ENCODE results near the gene LYPD4.

LYPD4 gene

DNA sequence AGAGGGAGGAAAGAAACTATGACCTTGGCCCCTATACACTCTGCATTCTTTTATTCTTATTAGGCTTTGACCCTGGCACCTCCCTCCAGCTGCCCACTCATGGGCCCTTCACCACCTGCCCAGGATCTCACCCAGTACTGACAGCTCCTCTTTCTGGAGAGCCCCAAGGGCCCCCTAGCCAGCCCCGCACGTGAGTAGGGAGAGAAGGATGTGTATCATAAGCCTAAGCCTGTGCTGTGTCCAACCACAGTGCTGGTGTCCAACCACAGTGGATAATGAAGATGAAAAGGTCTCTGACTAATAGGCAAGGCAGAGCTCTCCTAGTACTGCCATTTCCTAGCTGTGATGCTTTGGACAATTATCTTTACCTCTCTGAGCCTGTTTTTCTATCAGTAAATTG lies 4.6 kb upstream of the LYPD4 start:
- no peak for DNase-seq

GRCh38 chr19:41848666-41849065 lies 4.2 kb upstream of the LYPD4 start:
- no peak for DNase-seq

DNA sequence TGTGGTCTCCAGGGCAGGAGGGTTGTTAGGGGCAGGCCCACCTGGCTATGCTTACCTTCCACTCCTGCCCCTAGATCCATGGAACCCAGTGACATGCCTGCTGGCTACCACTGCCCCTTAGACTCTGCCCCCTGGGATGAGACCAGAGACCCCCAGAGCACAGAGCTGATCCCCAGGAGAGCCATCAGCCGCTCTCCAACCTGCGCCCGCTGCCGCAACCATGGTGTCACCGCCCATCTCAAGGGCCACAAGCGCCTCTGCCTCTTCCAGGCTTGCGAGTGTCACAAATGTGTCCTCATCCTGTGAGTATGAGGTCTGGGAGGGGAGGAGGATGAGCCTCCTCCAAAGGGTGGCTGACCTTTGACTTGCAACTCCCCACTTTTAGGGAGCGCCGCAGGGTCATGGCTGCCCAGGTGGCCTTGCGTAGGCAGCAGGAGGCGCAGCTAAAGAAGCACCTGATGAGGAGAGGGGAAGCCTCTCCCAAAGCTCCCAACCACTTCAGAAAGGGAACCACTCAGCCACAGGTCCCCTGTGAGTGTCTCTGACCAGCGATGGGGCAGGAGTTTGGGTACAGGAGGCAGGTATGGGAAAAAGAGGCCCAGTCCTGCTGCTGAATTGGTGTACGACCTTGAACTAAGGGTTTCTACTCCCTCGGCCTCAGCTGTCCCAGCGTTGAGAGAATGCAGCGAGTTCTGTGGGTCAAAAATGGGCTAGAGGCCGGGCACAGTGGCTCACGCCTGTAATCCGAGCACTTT lies 3.0 kb upstream of the LYPD4 start:
- no peak for DNase-seq

DNA sequence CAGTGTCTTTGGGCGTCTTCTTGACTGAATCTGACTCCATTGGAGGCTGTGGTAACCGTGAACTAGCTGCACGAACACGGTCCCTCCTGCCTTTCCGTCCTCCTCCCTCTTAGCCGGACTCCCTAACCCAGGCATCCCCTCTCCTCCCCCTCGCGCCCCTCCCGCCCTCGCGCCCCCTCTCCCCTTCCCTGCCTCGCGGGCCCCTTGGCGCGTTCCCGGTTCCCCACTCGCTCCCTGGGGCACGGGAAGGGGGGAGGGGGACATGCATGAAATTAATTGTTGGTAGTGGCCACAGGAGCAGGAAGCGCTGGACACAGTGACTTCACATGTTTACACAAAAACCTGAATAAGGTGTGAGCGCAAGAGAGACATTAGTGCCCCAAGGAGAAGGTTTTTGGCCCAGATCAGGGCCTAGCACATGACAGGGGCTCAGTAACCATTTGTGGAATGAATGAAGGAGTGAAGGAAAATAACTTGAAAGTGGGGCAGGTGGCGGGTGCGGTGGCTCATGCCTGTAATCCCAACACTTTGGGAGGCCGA lies 638 bp upstream of the LYPD4 start:
- no peak for DNase-seq

- no peak for DNase-seq
These were observed 343 bp upstream of the LYPD4 start, which contains the start of gene DMRTC2 for GRCh38 chr19:41845001-41845050. Gene DMRTC2 (plus strand): TSS chr19:41845042. CDS start chr19:41847429, 2,387 bp downstream.

- DNase-seq, result no peak
These were observed 1.1 kb downstream of the LYPD4 start for GRCh38 chr19:41843371-41843770.

- no peak for DNase-seq
These were observed 5.3 kb downstream of the LYPD4 start for GRCh38 chr19:41839211-41839610.

GRCh38 chr19:41837981-41838708 lies 6.3 kb downstream of the LYPD4 start:
- no peak for DNase-seq

- peak; percentile 33 for DNase-seq
These were observed 23.3 kb downstream of the LYPD4 start for GRCh38 chr19:41821003-41821735.

GRCh38 chr19:41816761-41817160 lies 27.7 kb downstream of the LYPD4 start:
- DNase-seq, result no peak

DNA sequence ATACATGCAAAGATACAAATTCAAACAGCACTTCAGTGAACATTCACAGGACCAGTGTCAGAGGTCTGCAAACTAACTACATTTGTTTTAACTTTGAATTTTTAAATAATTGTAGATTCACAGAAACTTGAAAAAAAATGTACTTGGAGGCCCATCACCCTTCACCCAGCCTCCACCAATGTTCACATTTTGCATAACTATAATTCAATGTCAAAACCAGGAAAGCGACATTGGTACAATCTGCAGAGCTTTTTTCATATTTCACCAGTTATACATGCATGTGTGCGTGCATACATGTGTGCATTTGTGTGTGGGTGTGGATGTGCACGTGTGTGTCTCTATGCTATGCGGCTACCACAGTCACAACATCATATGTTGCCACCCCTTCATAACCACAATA lies 29.2 kb downstream of the LYPD4 start:
- DNase-seq, result no peak

DNA sequence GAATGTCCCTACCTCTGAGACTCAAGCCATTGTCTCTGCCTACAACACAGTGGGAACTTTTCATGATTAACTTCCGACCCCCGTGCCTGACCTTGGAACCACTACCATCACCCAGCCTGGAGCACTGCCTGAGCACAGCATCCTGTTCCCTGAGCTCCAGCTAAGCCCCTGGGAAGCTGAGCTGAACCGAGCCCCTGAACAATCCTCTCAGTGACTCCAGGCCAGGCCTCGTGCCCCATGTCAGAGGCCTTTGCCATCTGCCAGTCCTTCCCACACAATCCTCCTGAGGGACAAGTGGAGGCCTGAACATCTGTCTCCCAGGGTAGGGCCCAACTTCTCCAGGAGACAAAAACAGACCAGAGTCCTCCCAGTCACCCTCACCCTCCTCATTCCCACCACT lies 30.6 kb downstream of the LYPD4 start:
- DNase-seq, result no peak

DNA sequence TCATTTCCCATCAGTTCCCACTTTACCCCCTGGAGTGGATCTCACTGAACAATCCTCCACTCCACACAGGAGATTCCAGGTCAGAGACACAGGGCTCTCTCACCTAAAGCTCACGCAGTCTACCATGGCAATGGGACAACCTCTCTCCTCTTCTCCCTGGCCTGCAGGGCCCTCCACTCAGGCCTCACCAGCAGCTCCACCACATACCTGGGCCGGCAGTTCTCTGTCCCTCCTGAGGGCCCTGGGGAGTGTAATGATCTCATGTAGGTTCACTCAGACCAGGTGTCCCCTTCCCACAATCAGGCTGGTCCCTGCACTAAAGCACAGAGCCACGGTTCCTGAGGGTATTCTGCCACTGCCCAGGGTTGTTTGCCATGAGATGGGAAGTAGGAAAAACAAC lies 32.5 kb downstream of the LYPD4 start:
- DNase-seq, result no peak

- no peak for DNase-seq
These were observed 33.4 kb downstream of the LYPD4 start for GRCh38 chr19:41811036-41811435.

- DNase-seq, result no peak
These were observed 34.2 kb downstream of the LYPD4 start for GRCh38 chr19:41810301-41810700.

GRCh38 chr19:41808663-41809566 lies 35.6 kb downstream of the LYPD4 start:
- no peak for DNase-seq

DNA sequence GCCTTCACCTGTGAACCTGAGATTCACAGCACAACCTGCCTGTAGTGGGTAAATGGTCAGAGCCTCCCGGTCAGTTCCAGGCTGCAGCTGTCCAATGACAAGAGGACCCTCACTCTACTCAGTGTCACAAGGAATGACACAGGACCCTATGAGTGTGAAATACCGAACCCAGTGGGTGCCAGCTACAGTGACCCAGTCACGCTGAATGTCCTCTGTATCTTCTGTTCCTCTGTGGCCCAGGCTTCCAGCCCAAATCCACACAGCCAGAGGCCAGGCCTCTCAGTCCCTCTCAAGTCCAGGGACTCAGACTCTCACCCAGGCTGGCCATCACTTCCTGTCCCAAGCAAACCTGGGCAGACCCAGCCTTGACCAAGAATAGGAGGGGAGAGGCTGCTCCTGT lies 37.3 kb downstream of the LYPD4 start:
- DNase-seq, result no peak

- DNase-seq, result no peak
These were observed 40.1 kb downstream of the LYPD4 start for GRCh38 chr19:41804336-41804735.

DNA sequence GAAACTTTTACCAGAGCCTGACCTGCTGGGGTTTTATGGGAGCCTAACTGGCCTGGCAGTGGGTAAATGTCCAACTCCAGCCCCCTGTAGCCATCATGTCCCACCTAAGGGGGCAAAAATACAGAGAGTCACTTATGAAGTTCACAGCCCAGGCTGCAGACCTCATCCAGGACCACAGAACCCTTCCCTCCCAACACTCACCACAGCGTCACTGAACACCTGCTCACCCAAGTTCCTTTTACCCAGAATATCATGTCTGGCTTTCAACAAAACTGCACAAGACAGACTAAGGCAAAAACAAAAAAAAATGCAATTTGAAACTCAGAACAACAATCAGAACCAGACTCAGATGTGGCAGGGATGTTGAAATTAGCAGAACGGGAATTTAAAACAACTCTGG lies 41.7 kb downstream of the LYPD4 start:
- DNase-seq, result no peak

GRCh38 chr19:41801792-41802211 lies 42.7 kb downstream of the LYPD4 start:
- DNase-seq, result no peak

DNA sequence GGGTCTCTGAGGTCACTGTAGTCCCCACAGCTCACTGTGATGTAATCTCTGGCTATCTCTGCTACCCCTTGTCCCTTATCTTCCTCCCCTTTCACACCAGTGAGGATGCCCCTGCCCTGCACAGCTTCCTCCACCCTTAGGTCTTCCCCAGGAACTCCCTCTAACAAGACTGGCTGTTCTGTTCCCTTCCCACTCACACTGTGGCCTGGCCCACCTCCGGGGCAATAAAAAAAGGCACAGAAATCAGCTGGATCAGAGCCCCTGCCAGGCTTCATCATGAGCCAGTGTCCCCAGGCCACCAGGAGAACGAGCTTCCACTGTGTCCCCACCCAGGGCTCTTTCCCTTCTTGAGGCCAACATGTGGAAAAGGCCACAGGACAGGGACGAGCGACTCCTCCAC lies 43.5 kb downstream of the LYPD4 start:
- DNase-seq, result no peak

DNA sequence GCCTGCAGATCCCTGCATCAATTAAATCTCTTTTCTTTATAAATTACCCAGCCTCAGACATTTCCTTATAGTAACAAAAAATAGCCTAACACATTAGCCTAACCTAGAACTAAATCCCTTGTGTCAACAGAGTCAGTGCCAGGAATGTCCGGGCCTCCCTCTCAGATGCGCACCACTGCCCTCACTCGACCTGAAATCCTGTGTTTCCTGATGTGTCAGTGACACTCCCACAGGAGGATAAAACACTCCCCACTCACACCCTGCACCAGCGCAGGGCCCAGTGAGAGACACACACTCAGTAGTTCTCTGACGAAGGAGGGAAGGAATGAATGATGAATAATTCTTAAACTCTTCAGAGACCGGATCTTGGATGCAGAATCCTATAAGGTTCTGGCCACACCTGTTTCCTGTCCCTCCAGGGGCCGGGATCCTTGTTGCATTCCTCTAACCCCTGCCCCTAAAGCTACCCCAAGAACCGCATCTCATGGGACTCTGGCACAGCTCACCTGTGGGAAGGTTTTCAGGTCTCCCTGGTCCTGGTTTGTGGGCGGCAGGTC lies 45.0 kb downstream of the LYPD4 start:
- no peak for DNase-seq

GRCh38 chr19:41796901-41797300 lies 47.6 kb downstream of the LYPD4 start:
- DNase-seq, result no peak
